Lower lobe of right lung (tissue), 2 donors: ENCODE measurements around the gene SARS2. TPM values are rescaled to one million over a fixed set of nuclear protein-coding genes. Genes with fewer than 3 reads are reported as not detected.

Source experiments
- ATAC-seq, 2 donors: fragments of 200-7000 bp; cut with Tn5 transposase; one replicate each; pipeline ENCODE4 v1.9.1; 2020 to 2022; ENCODE audit warnings: mild to moderate bottlenecking in 2 of 2, moderate library complexity in 2 of 2
- DNase-seq: peaks from one replicate; pipeline ENCODE4 v3.0.0-alpha.2; 2020
- H3K27ac ChIP-seq: fragments of 200-600 bp; one replicate; pipeline ENCODE4 v1.8.0; 2022
- H3K27me3 ChIP-seq: fragments of 200-600 bp; one replicate; pipeline ENCODE4 v1.8.0; 2022; ENCODE audit warnings: low read depth
- H3K36me3 ChIP-seq: fragments of 200-600 bp; one replicate; pipeline ENCODE4 v1.8.0; 2022; ENCODE audit warnings: mild to moderate bottlenecking
- H3K4me1 ChIP-seq: fragments of 200-600 bp; one replicate; pipeline ENCODE4 v1.8.0; 2022
- H3K4me3 ChIP-seq: fragments of 200-600 bp; one replicate; pipeline ENCODE4 v1.8.0; 2022; ENCODE audit warnings: mild to moderate bottlenecking
- H3K9me3 ChIP-seq: fragments of 200-600 bp; one replicate; pipeline ENCODE4 v1.8.0; 2022
- intact Hi-C: fragments of 100-400 bp; cut with DNase I; formaldehyde crosslinking; loops from one replicate; pipeline ENCODE4 v1.11.0; 2022
- total RNA-seq: library from RNA; stranded (reverse); fragmentation: NEBNext Ultra II Directional; extraction: Animal tissue kit (Norgen Biotek cat#: 25700); gene quantifications from one replicate; pipeline ENCODE4 v1.2.1, GENCODE V29; 2021
- TF ChIP-seq, protein P1 (sequence below): fragments of 200-600 bp; IDR thresholded peaks from one replicate; pipeline ENCODE4 v1.8.0; 2022; ENCODE audit warnings: antibody characterized with exemption, mild to moderate bottlenecking
- donor health status: DM: no; HTN: yes; CAD: no; lungs with severe emphysema.

The SARS2 gene
- total RNA-seq, 1 donor from 2014 or later: 21.0 TPM

DNA sequence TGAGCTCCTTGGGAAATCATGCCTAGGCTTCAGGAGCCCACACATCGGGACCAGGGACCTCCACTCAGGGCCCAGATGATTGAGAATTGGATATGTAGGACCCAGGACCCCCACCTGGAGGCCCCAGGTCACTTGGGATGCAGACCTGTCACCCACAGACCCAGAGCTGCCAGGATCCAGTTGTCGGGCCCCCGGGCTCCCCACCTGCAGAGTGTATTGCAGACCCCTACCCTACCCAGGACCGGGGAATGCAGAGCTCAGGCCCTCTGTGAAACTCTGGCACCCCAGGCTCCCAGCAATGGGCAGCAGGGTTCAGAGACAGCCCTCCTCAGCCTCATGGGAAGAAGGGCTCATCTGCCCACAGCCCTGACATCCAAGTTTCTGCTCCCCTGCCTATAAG lies 24.9 kb downstream of the SARS2 start:
- TF ChIP-seq, protein P1, sequence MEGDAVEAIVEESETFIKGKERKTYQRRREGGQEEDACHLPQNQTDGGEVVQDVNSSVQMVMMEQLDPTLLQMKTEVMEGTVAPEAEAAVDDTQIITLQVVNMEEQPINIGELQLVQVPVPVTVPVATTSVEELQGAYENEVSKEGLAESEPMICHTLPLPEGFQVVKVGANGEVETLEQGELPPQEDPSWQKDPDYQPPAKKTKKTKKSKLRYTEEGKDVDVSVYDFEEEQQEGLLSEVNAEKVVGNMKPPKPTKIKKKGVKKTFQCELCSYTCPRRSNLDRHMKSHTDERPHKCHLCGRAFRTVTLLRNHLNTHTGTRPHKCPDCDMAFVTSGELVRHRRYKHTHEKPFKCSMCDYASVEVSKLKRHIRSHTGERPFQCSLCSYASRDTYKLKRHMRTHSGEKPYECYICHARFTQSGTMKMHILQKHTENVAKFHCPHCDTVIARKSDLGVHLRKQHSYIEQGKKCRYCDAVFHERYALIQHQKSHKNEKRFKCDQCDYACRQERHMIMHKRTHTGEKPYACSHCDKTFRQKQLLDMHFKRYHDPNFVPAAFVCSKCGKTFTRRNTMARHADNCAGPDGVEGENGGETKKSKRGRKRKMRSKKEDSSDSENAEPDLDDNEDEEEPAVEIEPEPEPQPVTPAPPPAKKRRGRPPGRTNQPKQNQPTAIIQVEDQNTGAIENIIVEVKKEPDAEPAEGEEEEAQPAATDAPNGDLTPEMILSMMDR: no peak
- DNase-seq (no peak), ATAC-seq (no peak)
- Histone ChIP-seq H3K27me3 (no peaks in the 10 kb centered on the region), H3K9me3 (no peaks in the 10 kb centered on the region), H3K27ac (no peak overlapping the region), H3K36me3 (peaks cover 51% of the 10 kb centered on the region), H3K4me1 (peaks cover 9% of the 10 kb centered on the region), H3K4me3 (no peak overlapping the region)
- intact Hi-C loops: no loop called here

DNA sequence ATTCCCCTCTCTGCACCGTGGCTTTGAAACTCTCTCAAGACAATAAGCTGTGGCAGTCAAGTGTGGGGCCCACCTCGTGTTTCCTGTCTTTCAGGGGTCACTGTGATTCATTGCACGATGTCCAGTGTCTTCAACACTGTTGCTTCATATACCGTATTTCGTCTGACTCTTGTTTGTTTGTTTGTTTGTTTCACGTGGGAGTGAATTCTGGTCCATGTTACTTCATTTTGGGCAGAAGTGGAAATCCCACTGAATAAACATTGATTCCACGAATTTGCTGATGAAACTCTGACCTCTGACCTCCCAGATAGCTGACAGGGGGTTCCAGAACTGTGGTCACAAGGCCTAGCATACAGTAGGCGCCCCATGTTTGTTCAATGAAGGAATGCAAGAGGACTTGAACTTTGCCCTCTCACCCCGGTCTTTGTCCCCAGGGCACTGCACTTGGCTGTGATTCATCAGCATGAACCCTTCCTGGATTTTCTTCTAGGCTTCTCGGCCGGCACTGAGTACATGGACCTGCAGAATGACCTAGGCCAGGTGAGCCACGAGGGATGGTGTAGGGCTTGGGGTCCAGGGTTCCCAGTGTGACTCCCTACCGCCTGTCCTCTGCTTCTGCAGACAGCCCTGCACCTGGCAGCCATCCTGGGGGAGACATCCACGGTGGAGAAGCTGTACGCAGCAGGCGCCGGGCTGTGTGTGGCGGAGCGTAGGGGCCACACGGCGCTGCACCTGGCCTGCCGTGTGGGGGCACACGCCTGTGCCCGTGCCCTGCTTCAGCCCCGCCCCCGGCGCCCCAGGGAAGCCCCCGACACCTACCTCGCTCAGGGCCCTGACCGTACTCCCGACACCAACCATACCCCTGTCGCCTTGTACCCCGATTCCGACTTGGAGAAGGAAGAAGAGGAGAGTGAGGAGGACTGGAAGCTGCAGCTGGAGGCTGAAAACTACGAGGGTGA lies 25.7 kb downstream of the SARS2 start:
- Histone ChIP-seq H3K36me3 (peaks cover 51% of the 10 kb centered on the region), H3K27me3 (no peaks in the 10 kb centered on the region), H3K9me3 (no peaks in the 10 kb centered on the region), H3K4me1 (peaks cover 13% of the 10 kb centered on the region), H3K4me3 (no peak overlapping the region), H3K27ac (no peak overlapping the region)
- ATAC-seq (peak in 1 of 2 donors; percentile 33), DNase-seq (no peak)
- TF ChIP-seq, protein P1: no peak
- intact Hi-C loops: no loop called here

- intact Hi-C loops: no loop called here
These were observed 28.9 kb downstream of the SARS2 start for GRCh38 chr19:38901683-38902082.

GRCh38 chr19:38900743-38901190 lies 29.8 kb downstream of the SARS2 start:
- peaks cover 18% of the 10 kb centered on the region for H3K36me3 ChIP-seq
- ATAC-seq (no peak), DNase-seq (no peak)
- peak overlapping the region; percentile 91 for H3K27ac ChIP-seq
- H3K4me1 ChIP-seq: peaks cover 26% of the 10 kb centered on the region
- intact Hi-C loops: no loop called here
- H3K4me3 ChIP-seq: peak overlapping the region; percentile 74
- H3K27me3 ChIP-seq: no peaks in the 10 kb centered on the region
- TF ChIP-seq, protein P1: no peak
- no peaks in the 10 kb centered on the region for H3K9me3 ChIP-seq

More at GRCh38 chr19:38901683-38902082, 28.9 kb downstream of the SARS2 start:
- no peaks in the 10 kb centered on the region for H3K27me3 ChIP-seq
- TF ChIP-seq, protein P1: no peak
- H3K9me3 ChIP-seq: no peaks in the 10 kb centered on the region
- ATAC-seq: no peak
- no peak for DNase-seq
- H3K4me3 ChIP-seq: no peak overlapping the region
- peak overlapping the region; percentile 91 for H3K27ac ChIP-seq
- peaks cover 26% of the 10 kb centered on the region for H3K4me1 ChIP-seq
- peaks cover 23% of the 10 kb centered on the region for H3K36me3 ChIP-seq

GRCh38 chr19:38900202-38900629 lies 30.3 kb downstream of the SARS2 start:
- Histone ChIP-seq H3K27ac (peak overlapping the region; percentile 91), H3K9me3 (no peaks in the 10 kb centered on the region), H3K4me1 (peaks cover 26% of the 10 kb centered on the region), H3K27me3 (no peaks in the 10 kb centered on the region), H3K36me3 (peaks cover 12% of the 10 kb centered on the region), H3K4me3 (peak overlapping the region; percentile 74)
- DNase-seq: no peak
- intact Hi-C loops: no loop called here
- ATAC-seq: no peak
- TF ChIP-seq, protein P1: no peak
